ENCODE results near the gene IQCN. TPM values are rescaled to one million over a fixed set of nuclear protein-coding genes. Genes with fewer than 3 reads are reported as not detected.

IQCN gene
- total and polyA plus RNA-seq, 2 donors (not counting 1 experiment from before 2014, with no cell fraction given), result 52.0 to 63.6 TPM

DNA sequence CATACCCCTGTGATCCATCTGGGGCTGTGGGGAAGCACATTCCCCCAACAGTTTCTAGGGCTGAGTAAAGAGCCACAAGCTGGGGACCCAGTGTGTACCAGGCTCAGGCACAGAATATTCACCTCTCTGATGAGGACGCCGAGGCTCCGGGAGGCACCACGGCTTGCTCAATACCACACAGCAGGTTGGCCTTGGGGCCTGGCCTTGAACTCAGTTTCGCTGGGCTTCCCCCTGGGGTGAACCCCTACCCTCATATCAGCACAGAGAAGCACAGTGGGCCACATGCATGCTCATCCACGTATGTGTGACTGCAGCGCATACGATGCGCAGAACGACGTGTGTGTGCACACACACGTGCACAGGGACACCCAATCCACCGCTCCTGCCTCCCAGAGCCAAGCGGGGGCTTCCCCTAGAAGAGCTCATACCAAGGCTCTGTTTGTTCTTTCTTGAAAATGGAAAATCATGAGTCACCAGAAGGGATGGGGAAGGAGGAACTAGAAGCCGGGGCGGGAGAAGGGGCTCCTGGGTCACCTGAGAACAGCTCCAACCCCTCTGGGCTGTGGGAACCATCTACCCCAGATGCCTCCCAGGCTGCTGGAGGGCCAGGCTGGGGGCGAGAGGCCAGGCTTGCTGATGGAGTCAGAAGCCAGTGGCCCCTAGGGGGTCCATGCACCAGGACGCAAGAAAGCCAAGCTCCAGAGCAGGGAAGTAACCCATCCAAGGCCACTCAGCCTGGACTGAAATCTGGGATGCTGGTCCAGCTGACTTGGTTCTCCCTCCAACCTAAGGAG, 43.1 kb downstream of the IQCN start:
- WGBS (ENCODE audit: insufficient coverage), result 44% methylated on average over 17 of the region's 18 CpGs

DNA sequence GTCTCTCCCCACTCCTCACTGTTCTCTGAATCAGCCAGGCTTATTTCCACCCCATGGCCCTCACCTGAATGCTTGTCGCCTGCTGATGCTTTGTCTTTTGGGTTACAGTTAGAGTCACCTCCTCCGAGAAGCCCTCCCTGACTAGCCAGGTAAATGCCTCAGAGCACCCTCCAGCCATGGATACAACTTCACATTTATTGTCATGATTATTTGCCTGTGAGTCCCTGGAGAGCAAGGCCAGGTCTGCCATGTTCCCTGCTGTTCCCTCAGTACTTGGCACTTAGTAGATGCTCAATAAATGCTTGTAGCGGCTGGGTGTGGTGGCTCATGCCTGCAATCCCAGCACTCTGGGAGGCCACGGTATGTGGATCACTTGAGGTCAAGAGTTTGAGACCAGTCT, 44.3 kb downstream of the IQCN start:
- ChIA-PET POLR2A (no interaction called here), CTCF (interaction anchor here (0.7 to 2.1 kb wide), 2 partner anchors 8 to 11 kb away, joined by 4 to 6 read pairs; no protein-coding TSS in a partner anchor)
- Histone ChIP-seq H3K27ac (ENCODE audit: low read length in 2 of 2) (no peak overlapping the region), H4K20me1 (ENCODE audit: control insufficient read depth, insufficient read depth, low read length, poor library complexity, severe bottlenecking) (peaks cover 3% of the 10 kb centered on the region), H3K4me3 (ENCODE audit: control extremely low read depth in 1 of 5, extremely low read depth in 1 of 5, insufficient read depth in 1 of 5, low read depth in 2 of 5, low read length in 4 of 5) (no peak overlapping the region), H2AFZ (ENCODE audit: insufficient read depth, low read depth, low read length, poor library complexity, severe bottlenecking) (no peak overlapping the region), H3K9ac (ENCODE audit: low read length) (no peak overlapping the region), H3K27me3 (replicated peaks in 1 of 4; ENCODE audit: control extremely low read depth in 1 of 4, control insufficient read depth in 3 of 4, insufficient read depth in 4 of 4, low read length in 3 of 4) (peaks cover 0 to 88% (median 46%) of the 10 kb centered on the region in 4 experiments), H3K4me2 (replicated peaks; ENCODE audit: low read depth, low read length, poor library complexity, severe bottlenecking) (no peak overlapping the region), H3K9me3 (ENCODE audit: control extremely low read depth in 1 of 3, control insufficient read depth in 2 of 3, insufficient read depth in 1 of 3, low read length in 2 of 3) (peaks cover 0 to 36% (median 6%) of the 10 kb centered on the region in 3 donors), H3K79me2 (ENCODE audit: control insufficient read depth, insufficient read depth, low read length) (no peaks in the 10 kb centered on the region), H3K36me3 (replicated peaks in 1 of 2; ENCODE audit: control extremely low read depth in 1 of 2, control insufficient read depth in 1 of 2, extremely low read depth in 1 of 2, insufficient read depth in 2 of 2, low read length in 1 of 2) (no peaks in the 10 kb centered on the region), H3K4me1 (ENCODE audit: control insufficient read depth in 2 of 2, insufficient read depth in 2 of 2, low read length in 2 of 2) (peaks cover 38 to 48% of the 10 kb centered on the region in 2 donors)
- Mint-ChIP-seq H3K4me1 (peaks cover 41% of the 10 kb centered on the region), H3K27ac (peak overlapping the region; percentile 12), H3K4me3 (no peak overlapping the region), H3K27me3 (peaks cover 70% of the 10 kb centered on the region), H3K9me3 (ENCODE audit: insufficient read depth) (no peaks in the 10 kb centered on the region)
- TF ChIP-seq, protein P1, sequence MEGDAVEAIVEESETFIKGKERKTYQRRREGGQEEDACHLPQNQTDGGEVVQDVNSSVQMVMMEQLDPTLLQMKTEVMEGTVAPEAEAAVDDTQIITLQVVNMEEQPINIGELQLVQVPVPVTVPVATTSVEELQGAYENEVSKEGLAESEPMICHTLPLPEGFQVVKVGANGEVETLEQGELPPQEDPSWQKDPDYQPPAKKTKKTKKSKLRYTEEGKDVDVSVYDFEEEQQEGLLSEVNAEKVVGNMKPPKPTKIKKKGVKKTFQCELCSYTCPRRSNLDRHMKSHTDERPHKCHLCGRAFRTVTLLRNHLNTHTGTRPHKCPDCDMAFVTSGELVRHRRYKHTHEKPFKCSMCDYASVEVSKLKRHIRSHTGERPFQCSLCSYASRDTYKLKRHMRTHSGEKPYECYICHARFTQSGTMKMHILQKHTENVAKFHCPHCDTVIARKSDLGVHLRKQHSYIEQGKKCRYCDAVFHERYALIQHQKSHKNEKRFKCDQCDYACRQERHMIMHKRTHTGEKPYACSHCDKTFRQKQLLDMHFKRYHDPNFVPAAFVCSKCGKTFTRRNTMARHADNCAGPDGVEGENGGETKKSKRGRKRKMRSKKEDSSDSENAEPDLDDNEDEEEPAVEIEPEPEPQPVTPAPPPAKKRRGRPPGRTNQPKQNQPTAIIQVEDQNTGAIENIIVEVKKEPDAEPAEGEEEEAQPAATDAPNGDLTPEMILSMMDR (IDR thresholded peaks at IDR 0.05), result no peak
- no peak for TF ChIP-seq EZH2 (IDR thresholded peaks at IDR 0.05; ENCODE audit: borderline replicate concordance, insufficient read depth, low read depth, low read length, poor library complexity, severe bottlenecking)
- ATAC-seq (ENCODE audit: low read depth), result no peak
- WGBS (ENCODE audit: insufficient coverage), result 76% methylated on average over 4 of the region's 4 CpGs
- intact Hi-C loops (cut with micrococcal nuclease), result no loop called here
- no peak for DNase-seq

More for the DNA sequence above, 43.1 kb downstream of the IQCN start:
- H3K27me3 Mint-ChIP-seq, result peaks cover 73% of the 10 kb centered on the region
- TF ChIP-seq EZH2 (IDR thresholded peaks at IDR 0.05; ENCODE audit: borderline replicate concordance, insufficient read depth, low read depth, low read length, poor library complexity, severe bottlenecking), result no peak
- TF ChIP-seq, protein P1 (IDR thresholded peaks at IDR 0.05), result no peak
- CTCF ChIA-PET, result interaction anchor here (0.6 to 2.1 kb wide), 4 partner anchors 10 to 184 kb away, joined by 3 to 6 read pairs (median 5); no protein-coding TSS in a partner anchor
- Histone ChIP-seq H3K4me1 (ENCODE audit: control insufficient read depth in 2 of 2, insufficient read depth in 2 of 2, low read length in 2 of 2) (peaks cover 26 to 36% of the 10 kb centered on the region in 2 donors), H3K27me3 (replicated peaks in 1 of 4; ENCODE audit: control extremely low read depth in 1 of 4, control insufficient read depth in 3 of 4, insufficient read depth in 4 of 4, low read length in 3 of 4) (peaks cover 0 to 83% (median 42%) of the 10 kb centered on the region in 4 experiments), H3K4me2 (replicated peaks; ENCODE audit: low read depth, low read length, poor library complexity, severe bottlenecking) (peak overlapping the region; percentile 44), H3K9me3 (ENCODE audit: control extremely low read depth in 1 of 3, control insufficient read depth in 2 of 3, insufficient read depth in 1 of 3, low read length in 2 of 3) (peaks cover 0 to 25% (median 6%) of the 10 kb centered on the region in 3 donors), H3K4me3 (ENCODE audit: control extremely low read depth in 1 of 5, extremely low read depth in 1 of 5, insufficient read depth in 1 of 5, low read depth in 2 of 5, low read length in 4 of 5) (no peak overlapping the region), H4K20me1 (ENCODE audit: control insufficient read depth, insufficient read depth, low read length, poor library complexity, severe bottlenecking) (peaks cover 3% of the 10 kb centered on the region), H2AFZ (ENCODE audit: insufficient read depth, low read depth, low read length, poor library complexity, severe bottlenecking) (no peak overlapping the region), H3K36me3 (replicated peaks in 1 of 2; ENCODE audit: control extremely low read depth in 1 of 2, control insufficient read depth in 1 of 2, extremely low read depth in 1 of 2, insufficient read depth in 2 of 2, low read length in 1 of 2) (no peaks in the 10 kb centered on the region), H3K79me2 (ENCODE audit: control insufficient read depth, insufficient read depth, low read length) (no peaks in the 10 kb centered on the region), H3K27ac (ENCODE audit: low read length in 2 of 2) (no peak overlapping the region), H3K9ac (ENCODE audit: low read length) (no peak overlapping the region)
- peaks cover 32% of the 10 kb centered on the region for H3K4me1 Mint-ChIP-seq
- H3K27ac Mint-ChIP-seq, result no peak overlapping the region
- POLR2A ChIA-PET, result no interaction called here
- intact Hi-C loops (cut with micrococcal nuclease), result no loop called here
- DNase-seq (no peak), ATAC-seq (ENCODE audit: low read depth) (no peak)
- no peak overlapping the region for H3K4me3 Mint-ChIP-seq
- H3K9me3 Mint-ChIP-seq (ENCODE audit: insufficient read depth), result no peaks in the 10 kb centered on the region
